Stimulated activated naive CD4-positive, alpha-beta T cell treated with Interleukin-2 at 50 U/mL for 16 hours (primary cell): ENCODE data around the gene PTH2R.
"Not testable (repeated sequence)": the region's sequence is repeated elsewhere in the genome, so short reads cannot be mapped to it uniquely, and the experiment has no call there.

Source experiments
- DNase-seq: peaks from one replicate; lab custom pipeline; 2025; lab: John Stamatoyannopoulos, UW

The PTH2R gene

DNA sequence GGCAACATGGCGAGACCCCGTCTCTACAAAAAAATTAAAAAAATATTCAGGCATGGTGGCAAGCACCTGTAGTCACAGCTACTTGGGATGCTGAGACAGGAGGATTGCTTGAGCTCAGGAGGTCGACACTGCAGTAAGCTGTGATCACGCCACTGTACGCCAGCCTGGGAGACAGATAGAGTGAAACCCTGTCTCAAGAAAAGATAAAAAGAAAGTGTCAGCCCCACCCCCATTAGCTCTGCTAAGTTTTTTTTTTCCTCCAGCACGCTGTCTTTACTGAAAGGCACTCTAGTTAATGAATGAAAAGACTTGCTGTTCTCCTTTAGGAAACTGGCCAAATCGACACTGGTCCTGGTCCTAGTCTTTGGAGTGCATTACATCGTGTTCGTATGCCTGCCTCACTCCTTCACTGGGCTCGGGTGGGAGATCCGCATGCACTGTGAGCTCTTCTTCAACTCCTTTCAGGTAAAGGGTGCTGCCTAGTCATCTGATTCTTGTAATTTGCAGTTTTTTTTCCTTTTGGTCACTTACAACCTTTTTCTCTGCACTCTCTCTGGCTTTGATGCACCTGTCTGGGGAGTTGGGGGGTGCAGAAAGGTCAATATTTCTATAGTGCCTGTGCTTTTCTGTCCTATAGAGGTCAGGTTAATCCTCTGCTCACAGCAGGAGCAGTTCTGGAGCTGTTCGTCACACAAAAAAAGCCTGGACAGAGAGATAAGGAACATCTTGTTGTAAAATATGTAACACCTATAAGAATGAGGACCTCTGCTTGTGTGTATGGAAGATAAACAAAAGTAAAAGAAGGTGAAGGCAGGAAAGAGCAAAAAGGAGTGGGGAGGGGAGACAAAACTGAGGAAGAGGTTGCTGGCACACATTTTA is 82.3 kb downstream of the PTH2R start:
- DNase-seq = no peak

DNA sequence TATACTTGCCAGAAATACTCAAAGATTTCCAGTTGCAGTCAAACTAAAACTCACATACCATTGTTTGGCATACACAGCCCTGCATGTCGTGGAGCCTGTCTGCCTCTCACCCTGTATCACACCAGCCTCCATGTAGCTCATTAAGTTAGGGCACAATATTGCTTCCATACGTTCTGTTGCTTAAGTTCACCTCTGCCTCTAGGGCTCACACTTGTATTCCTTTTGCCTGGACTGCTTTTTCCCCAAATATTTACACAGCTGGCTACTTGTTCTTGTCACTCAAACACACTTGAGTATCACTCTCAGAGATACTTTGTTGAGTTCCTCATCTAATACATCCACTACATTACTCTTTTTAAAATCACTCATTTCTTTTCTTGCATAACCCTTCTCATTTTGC is 83.1 kb downstream of the PTH2R start:
- DNase-seq = no peak

DNA sequence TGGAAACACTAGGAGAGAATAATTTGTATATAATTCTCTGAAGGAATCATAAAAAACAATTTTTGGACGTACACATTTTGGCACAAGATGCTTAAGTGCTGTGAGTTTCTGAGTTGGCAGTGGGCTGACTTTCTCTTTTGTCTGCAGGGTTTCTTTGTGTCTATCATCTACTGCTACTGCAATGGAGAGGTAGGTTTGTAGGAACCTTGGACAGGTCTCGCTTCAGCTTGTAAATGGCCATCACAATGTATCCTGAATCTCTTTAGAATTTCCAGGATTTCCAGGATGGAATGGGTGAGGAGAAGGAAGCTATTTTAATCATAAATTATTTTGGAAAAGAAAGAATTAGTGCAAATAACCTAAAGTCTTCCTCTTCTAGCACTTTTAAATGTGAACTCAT is 83.9 kb downstream of the PTH2R start:
- no peak for DNase-seq

DNA sequence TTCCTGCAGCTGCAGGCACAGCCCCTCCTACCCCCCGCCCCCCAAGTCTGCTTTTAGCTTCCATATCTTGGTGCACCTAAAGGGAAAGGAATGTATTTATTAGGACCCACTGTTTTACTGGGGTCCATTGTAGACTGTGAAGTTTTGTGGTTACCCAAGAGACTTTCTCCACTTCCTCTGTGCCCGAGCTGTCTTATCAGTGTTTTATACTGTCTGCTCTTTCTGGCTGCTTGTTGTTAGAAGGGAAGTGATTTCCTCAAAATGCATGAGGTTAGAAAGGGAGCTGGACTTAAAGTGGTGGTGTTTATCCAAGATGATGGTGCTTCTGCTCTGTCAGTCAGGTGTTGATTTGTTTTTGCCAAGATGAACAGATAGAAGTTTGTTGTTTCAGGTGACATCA is 85.0 kb downstream of the PTH2R start:
- no peak for DNase-seq

DNA sequence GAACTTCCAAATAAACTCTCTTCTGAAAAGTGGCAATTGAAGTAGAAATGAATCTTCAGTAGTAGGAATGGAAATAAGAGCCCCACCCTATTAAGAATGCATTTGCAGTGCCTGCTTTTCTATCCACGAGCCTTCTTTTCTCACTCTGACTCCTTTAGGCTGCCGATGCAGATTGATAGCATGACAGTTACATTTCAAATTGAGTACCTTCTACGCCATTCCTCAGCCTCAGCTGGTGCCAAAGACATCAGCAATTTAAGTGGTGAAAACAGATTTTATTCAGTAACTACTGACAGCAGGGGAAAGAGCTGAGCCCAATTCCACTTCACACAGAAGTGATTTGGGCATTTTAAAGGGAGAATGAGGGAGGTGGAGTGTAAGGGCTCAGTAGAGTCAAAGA is 85.5 kb downstream of the PTH2R start:
- no peak for DNase-seq

DNA sequence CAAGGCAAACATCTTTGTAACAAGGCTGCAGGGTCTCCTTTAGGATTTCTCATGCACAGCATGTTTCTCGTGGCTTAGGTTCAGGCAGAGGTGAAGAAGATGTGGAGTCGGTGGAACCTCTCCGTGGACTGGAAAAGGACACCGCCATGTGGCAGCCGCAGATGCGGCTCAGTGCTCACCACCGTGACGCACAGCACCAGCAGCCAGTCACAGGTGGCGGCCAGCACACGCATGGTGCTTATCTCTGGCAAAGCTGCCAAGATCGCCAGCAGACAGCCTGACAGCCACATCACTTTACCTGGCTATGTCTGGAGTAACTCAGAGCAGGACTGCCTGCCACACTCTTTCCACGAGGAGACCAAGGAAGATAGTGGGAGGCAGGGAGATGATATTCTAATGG is 86.6 kb downstream of the PTH2R start:
- DNase-seq = no peak

DNA sequence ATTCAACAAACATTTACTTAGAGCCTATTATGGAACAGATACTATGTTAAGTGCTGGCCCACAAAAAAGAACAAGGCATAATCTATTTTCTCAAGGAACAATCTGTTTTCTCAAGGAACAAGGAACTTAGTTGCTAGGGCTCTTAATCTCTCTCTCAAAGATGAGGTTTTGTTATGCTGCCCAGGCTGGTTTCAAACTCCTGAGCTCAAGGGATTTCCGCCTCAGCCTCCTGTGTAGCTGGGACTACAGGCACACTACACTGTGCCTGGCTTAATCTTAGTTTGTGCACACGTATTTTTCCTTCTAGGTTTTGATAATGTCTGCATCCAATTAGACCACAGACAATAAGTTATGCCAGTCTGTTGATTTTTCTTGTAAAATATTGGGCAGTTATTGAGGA is 89.5 kb downstream of the PTH2R start:
- no peak for DNase-seq

DNA sequence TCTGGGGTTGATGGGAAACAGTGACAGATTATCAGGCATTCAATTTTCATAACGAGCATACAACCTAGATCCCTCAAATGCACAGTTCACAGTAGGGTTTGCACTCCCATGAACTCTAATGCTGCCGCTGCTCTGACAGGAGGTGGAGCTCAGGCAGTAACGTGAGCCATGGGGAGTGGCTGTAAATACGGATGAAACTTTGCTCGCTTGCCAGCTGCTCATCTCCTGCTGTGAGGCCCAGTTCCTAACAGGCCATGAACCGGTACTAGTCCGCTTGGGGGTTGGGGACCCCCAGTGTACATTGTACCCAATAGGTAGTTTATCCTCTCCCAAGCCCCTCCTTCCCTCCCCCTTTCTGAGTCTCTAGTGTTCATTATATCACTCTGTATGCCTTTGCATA is 94.6 kb downstream of the PTH2R start:
- DNase-seq = no peak

DNA sequence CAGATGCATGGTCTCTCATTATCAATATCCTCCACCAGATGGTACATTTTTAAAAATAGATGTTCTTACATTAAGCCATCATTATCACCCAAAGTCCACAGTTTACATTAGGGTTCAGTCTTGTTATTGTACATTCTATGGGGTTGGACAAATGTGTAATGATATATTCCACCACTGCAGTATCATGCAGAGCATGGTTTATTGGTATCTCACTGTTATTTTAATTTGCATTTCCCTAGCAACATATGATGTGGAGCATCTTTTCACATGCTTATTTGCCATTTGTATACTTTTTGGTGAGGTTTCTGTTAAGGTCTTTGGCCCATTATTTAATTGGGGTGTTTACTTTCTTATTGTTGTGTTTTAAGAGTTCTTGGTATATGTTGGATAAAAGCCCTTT is 95.7 kb downstream of the PTH2R start:
- DNase-seq = no peak

DNA sequence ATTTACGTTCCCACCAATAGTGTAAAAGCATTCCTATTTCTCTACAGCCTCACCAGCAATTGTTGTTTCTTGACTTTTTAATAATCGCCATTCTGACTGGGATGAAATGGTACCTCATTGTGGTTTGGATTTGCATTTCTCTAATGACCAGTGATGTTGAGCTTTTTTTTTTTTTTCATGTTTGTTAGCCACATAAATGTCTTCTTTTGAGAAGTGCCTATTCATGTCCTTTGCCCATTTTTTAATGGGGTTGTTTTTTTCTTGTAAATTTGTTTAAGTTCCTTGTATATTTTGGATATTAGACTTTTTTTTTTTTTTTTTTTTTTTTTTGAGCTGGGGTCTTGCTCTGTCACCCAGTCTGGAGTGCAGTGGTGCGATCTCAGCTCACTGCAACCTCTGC is 98.8 kb downstream of the PTH2R start:
- not testable (repeated sequence) for DNase-seq

DNA sequence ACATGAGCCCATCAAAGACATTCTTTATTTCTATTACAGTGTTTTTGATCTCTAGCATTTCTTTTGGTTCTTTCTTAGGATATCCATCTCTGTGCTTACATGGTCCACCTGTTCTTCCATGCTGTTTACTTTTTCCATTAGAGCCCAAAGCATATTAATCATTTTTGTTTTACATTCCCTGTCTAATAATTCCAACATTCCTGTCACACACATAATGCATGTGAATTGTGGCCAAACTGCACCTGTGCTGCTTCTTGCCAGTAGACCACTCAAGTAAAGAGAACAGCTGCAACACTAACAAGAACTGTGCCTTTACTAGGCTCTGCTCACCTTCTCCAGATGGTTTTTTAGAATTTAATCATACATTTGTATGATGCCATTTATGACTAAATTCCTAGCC is 103.0 kb downstream of the PTH2R start:
- no peak for DNase-seq

DNA sequence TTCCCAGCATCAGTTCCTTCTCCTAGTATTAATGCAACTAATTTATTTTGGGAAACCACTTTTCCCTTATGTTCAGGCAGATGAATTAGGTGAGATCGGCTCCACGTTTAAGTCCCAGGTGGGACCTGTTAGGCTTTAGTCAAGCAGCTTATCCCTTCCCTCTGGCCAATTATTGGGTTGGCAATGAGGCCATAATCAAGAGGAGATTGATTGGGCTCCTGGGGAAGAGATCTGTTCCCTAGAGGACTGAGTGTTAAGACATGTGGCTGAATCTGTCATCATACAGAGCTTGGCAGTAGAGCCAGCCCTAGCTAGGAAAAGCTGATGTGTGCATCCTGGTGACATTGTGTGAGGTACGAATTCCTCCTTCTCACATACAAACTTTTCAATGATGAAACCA is 104.4 kb downstream of the PTH2R start:
- DNase-seq = no peak

DNA sequence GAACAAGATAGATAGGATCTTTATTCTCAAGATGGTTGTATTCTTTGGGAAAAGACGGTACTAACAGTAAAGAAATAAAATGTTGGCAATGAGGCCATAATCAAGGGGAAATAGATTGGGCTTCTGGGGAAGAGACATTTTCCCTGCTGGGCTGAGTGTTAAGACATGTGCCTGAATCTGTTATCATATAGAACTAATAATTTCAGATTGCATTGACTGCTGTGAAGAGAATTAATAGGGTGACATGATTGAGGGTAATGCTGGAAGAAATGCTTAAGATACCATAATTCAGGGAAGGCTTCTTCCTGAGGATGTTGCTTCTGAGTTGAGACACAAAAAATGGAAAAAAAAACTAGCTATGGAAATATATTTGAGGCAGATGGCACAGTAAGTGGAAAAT is 105.0 kb downstream of the PTH2R start:
- no peak for DNase-seq

DNA sequence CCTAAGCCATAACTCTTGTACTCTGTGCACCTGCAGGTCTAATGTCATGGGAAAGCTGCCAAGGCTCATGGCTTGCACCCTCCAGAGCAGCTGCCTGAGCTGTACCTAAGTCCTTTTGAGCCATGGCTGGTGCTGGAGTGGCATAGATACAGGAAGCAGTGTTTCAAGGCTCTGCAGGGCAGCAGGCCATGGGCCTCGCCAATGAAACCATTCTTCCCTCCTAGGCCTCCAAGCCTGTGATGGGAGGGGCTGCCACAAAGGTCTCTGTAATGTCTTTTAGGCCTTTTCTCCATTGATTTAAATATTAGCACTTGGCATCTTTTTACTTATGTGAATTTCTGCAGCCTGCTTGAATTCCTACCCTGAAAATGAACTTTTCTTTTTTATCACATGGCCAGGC is 108.5 kb downstream of the PTH2R start:
- DNase-seq = no peak

DNA sequence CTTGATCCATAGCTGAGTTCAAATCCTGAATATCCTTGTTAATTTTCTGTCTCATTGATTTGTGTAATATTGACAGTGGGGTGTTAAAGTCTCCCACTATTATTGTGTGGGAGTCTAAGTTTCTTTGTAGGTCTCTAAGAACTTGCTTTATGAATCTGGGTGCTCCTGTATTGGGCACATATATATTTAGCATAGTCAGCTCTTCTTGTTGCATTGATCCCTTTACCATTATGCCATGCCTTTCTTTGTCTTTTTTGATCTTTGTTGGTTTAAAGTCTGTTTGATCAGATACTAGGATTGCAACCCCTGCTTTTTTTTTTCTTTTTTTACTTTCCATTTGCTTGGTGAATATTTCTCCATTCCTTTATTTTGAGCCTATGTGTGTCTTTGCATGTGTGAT is 116.5 kb downstream of the PTH2R start:
- not testable (repeated sequence) for DNase-seq

DNA sequence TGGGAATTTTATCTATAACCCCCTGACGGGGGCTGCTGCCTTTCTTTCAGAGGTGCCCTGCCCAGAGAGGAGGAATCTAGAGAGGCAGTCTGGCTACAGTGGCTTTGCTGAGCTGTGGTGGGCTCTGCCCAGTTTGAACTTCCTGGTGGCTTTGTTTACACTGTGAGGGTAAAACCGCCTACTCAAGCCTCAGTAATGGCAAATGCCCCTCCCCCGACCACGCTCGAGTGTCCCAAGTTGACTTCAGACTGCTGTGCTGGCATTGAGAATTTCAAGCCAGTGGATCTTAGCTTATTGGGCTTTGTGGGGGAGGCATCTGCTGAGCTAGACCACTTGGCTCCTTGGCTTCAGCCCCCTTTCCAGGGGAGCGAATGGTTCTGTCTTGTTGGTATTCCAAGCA is 118.6 kb downstream of the PTH2R start:
- DNase-seq = not testable (repeated sequence)

DNA sequence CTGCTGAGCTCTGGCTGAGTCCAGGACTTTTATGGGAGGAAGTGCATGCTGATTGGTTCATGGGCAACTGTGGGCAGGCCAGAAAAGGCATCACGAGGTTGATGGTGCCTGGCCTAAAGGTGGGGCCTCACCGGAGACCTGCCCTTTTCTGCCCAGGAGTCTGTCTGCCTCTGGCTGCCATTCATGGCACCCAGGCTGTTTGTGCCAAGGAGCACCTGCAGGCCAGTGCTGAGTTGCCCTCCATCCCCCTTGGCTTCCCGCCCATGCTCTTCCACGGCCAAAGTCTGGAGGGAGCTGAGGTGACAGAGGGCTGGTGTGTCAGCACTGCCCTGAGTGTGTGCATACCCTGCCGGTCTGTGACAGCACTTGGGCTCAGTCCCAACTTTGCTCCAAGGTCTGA is 123.2 kb downstream of the PTH2R start:
- no peak for DNase-seq

DNA sequence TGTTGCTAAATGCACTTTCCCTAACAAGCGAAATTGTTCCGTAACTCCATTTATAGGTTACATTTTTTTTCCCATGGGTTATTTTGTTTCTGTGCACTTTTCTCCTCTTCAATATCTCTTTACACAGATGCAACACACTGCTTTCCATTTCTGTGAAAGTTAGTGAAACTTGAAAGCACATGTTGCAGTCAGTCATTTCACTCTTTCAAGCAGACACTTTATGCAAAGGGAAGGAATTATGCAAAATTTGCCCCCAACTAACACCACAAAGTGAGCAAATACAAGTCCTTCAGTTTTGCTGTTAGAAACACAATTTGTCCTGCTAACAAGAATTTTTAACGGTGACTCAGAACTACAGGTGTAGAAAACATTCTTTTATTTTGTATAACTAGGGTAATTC is 124.8 kb downstream of the PTH2R start:
- DNase-seq = no peak

DNA sequence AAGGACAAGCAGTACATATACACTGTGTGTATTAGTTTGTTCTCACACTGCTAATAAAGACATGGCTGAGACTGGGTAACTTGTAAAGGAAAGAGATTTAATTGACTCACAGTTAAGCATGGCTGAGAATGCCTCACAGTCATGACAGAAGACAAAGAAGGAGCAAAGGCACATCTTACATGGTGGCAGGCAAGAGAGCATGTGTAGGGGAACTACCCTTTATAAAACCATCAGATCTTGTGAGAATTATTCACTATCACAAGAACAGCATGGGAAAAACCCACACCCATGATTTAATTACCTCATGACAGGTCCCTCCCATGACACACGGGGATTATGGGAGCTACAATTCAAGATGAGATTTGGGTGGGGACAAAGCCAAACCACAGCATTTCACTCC is 129.0 kb downstream of the PTH2R start:
- DNase-seq = not testable (repeated sequence)

DNA sequence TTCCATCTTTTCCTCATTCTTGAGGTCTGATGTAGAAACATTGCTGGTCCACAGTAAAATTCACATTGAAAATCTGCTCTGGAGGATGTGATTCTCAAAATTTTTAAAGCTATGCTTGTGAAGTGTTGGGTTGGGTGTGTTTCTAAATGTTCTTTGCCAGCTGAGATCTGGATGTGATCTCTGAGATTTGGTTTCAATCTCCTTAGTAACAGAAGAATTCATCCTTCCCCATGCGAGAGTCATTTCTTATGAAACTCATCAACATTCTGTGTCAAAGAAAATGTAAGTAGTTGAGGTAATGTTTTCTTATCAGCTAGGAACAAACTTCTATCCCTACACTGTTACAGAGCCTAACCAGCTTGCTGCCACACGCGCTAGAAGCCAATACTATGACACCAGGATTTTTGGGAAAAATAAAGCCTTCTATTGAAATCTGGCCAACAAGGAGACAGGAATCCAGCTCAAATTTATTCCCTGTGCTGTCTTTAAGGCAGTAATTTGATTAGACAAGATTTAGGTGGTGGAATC is 134.9 kb downstream of the PTH2R start:
- DNase-seq = no peak

DNA sequence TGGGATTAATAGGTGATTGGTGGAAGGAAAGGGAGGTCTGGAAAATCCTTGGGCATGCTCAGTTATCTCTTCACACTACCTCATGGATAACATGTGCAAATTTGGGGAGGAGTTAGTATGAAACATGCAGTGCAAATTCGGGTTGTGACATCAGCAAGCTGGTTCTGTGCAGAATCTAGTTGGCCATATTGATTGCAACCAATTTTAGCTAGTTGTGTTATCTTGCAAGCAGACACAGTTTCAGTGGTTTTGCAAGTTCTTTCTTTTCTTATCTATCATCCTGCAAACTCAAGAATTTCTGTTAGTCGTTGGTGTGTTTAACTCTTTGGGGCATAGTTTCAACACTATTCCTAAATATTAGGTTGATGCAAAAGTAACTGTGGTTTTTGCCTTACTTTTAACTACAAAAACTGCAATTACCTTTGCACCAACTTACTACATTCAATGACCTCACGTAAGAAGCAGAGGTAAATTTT is 135.4 kb downstream of the PTH2R start:
- DNase-seq = no peak

DNA sequence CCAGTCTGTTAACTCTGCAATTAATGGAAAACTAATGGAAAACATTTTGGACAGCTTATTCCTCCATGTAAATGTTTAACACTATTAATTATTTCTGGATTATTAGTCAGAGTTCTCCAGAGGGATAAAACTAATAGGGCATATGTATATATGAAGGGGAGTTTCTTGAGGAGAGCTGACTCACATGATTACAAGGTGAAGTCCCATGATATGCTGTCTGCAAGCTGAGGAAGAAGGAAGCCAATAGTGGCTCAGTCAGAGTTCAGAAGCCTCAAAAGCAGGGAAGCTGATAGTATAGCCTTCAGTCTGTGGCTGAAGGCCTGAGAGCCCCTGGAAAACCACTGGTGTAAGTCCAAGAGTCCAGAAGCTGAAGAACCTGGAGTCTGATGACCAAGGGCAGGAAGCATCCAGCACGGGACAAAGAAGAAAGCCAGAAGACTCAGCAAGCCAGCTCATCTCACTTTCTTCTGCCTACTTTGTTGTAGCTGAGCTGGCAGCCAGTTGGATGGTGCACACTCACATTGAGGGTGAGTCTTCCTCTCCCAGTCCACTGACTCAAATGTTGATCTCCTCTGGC is 136.0 kb downstream of the PTH2R start:
- no peak for DNase-seq
